ENCODE measurements around the gene CST11. TPM values are rescaled to one million over a fixed set of nuclear protein-coding genes. Genes with fewer than 3 reads are reported as not detected.

Gene CST11
- total RNA-seq (2014; rRNA removed; shearing (Covaris generic)), result not detected in 2 replicates

GRCh38 chr20:23452776-23453175 is at the start of gene CST11:
CST11 (minus strand) TSS chr20:23452876; CDS start chr20:23452811, 65 bp downstream.
- no peaks in the 10 kb centered on the region for H3K36me3 ChIP-seq
- no peaks in the 10 kb centered on the region for H3K9me3 ChIP-seq (replicated peaks)
- no peak within 1 kb of the TSS for H3K27ac ChIP-seq
- H3K27me3 ChIP-seq (replicated peaks), result 0 out of 2 replicates have a peak, but pooled peaks cover 3% of the 10 kb centered on the region
- no peak within 1 kb of the TSS for H3K4me3 ChIP-seq
- peak in 1 of 2 experiments; percentile 22 for DNase-seq (ENCODE audit: low read depth in 1 of 2, low spot score in 2 of 2)
- no peaks in the 10 kb centered on the region for H3K4me1 ChIP-seq (replicated peaks)

- Histone ChIP-seq H3K27ac (no peak overlapping the region), H3K27me3 (replicated peaks) (peaks cover 8% of the 10 kb centered on the region; the same call in 1 of the 2 replicates)
Measured at GRCh38 chr20:23501926-23502325, 49.2 kb upstream of the CST11 start.

GRCh38 chr20:23497536-23497935 is 44.9 kb upstream of the CST11 start:
- H3K4me1 ChIP-seq (replicated peaks), result no peaks in the 10 kb centered on the region
- peaks cover 3% of the 10 kb centered on the region; the same call in 1 of the 2 replicates for H3K27me3 ChIP-seq (replicated peaks)
- no peak overlapping the region for H3K4me3 ChIP-seq
- no peaks in the 10 kb centered on the region for H3K9me3 ChIP-seq (replicated peaks)
- H3K27ac ChIP-seq, result no peak overlapping the region
- H3K36me3 ChIP-seq, result no peaks in the 10 kb centered on the region
- no peak for DNase-seq (ENCODE audit: low read depth in 1 of 2, low spot score in 2 of 2)

More at GRCh38 chr20:23501926-23502325, 49.2 kb upstream of the CST11 start:
- no peaks in the 10 kb centered on the region for H3K36me3 ChIP-seq
- H3K4me1 ChIP-seq (replicated peaks), result no peaks in the 10 kb centered on the region
- H3K9me3 ChIP-seq (replicated peaks), result no peaks in the 10 kb centered on the region
- no peak for DNase-seq (ENCODE audit: low read depth in 1 of 2, low spot score in 2 of 2)
- no peak overlapping the region for H3K4me3 ChIP-seq

GRCh38 chr20:23493172-23493772 is 40.6 kb upstream of the CST11 start:
- Histone ChIP-seq H3K27ac (no peak overlapping the region), H3K4me1 (replicated peaks) (no peaks in the 10 kb centered on the region), H3K4me3 (no peak overlapping the region), H3K9me3 (replicated peaks) (no peaks in the 10 kb centered on the region), H3K27me3 (replicated peaks) (0 out of 2 replicates have a peak, but pooled peaks cover 3% of the 10 kb centered on the region), H3K36me3 (no peaks in the 10 kb centered on the region)
- no peak for DNase-seq (ENCODE audit: low read depth in 1 of 2, low spot score in 2 of 2)

- H3K27ac ChIP-seq, result no peak overlapping the region
- no peak for DNase-seq (ENCODE audit: low read depth in 1 of 2, low spot score in 2 of 2)
- no peaks in the 10 kb centered on the region for H3K9me3 ChIP-seq (replicated peaks)
- no peaks in the 10 kb centered on the region for H3K27me3 ChIP-seq (replicated peaks)
- no peak overlapping the region for H3K4me3 ChIP-seq
- no peaks in the 10 kb centered on the region for H3K36me3 ChIP-seq
- H3K4me1 ChIP-seq (replicated peaks), result no peaks in the 10 kb centered on the region
Measured at GRCh38 chr20:23492292-23492691, 39.6 kb upstream of the CST11 start.

GRCh38 chr20:23490817-23491216 is 38.1 kb upstream of the CST11 start, which contains the start of gene CST8:
CST8 (plus strand) TSS chr20:23491117; CDS start chr20:23491668, 551 bp downstream.
- Histone ChIP-seq H3K9me3 (replicated peaks) (no peaks in the 10 kb centered on the region), H3K4me1 (replicated peaks) (no peaks in the 10 kb centered on the region), H3K36me3 (no peaks in the 10 kb centered on the region), H3K27ac (no peak within 1 kb of the TSS), H3K4me3 (no peak within 1 kb of the TSS), H3K27me3 (replicated peaks) (no peaks in the 10 kb centered on the region)
- DNase-seq (ENCODE audit: low read depth in 1 of 2, low spot score in 2 of 2), result no peak

GRCh38 chr20:23488996-23489395 is 36.3 kb upstream of the CST11 start:
- DNase-seq (ENCODE audit: low read depth in 1 of 2, low spot score in 2 of 2), result no peak

GRCh38 chr20:23488470-23488869 is 35.8 kb upstream of the CST11 start:
- Histone ChIP-seq H3K36me3 (no peaks in the 10 kb centered on the region), H3K27me3 (replicated peaks) (no peaks in the 10 kb centered on the region; the same call in 1 of the 2 replicates), H3K4me3 (no peak overlapping the region), H3K9me3 (replicated peaks) (no peaks in the 10 kb centered on the region), H3K4me1 (replicated peaks) (no peaks in the 10 kb centered on the region), H3K27ac (no peak overlapping the region)
- no peak for DNase-seq (ENCODE audit: low read depth in 1 of 2, low spot score in 2 of 2)

More at GRCh38 chr20:23488996-23489395, 36.3 kb upstream of the CST11 start:
- no peaks in the 10 kb centered on the region for H3K4me1 ChIP-seq (replicated peaks)
- H3K4me3 ChIP-seq, result no peak overlapping the region
- no peaks in the 10 kb centered on the region for H3K36me3 ChIP-seq
- H3K27ac ChIP-seq, result no peak overlapping the region
- H3K27me3 ChIP-seq (replicated peaks), result no peaks in the 10 kb centered on the region
- H3K9me3 ChIP-seq (replicated peaks), result no peaks in the 10 kb centered on the region

GRCh38 chr20:23484081-23484480 is 31.4 kb upstream of the CST11 start:
- Histone ChIP-seq H3K36me3 (no peaks in the 10 kb centered on the region), H3K27me3 (replicated peaks) (peaks cover 7% of the 10 kb centered on the region; the same call in 1 of the 2 replicates), H3K4me3 (no peak overlapping the region), H3K9me3 (replicated peaks) (no peaks in the 10 kb centered on the region), H3K4me1 (replicated peaks) (no peaks in the 10 kb centered on the region), H3K27ac (no peak overlapping the region)
- no peak for DNase-seq (ENCODE audit: low read depth in 1 of 2, low spot score in 2 of 2)

- Histone ChIP-seq H3K9me3 (replicated peaks) (no peaks in the 10 kb centered on the region), H3K4me3 (no peak overlapping the region), H3K27me3 (replicated peaks) (peaks cover 7% of the 10 kb centered on the region; the same call in 1 of the 2 replicates), H3K27ac (no peak overlapping the region), H3K36me3 (no peaks in the 10 kb centered on the region), H3K4me1 (replicated peaks) (no peaks in the 10 kb centered on the region)
- DNase-seq (ENCODE audit: low read depth in 1 of 2, low spot score in 2 of 2), result no peak
Measured at GRCh38 chr20:23482138-23482537, 29.5 kb upstream of the CST11 start.

GRCh38 chr20:23479043-23479442 is 26.4 kb upstream of the CST11 start:
- DNase-seq (ENCODE audit: low read depth in 1 of 2, low spot score in 2 of 2), result no peak
- Histone ChIP-seq H3K9me3 (replicated peaks) (no peaks in the 10 kb centered on the region), H3K27ac (no peak overlapping the region), H3K4me3 (no peak overlapping the region), H3K27me3 (replicated peaks) (peaks cover 10% of the 10 kb centered on the region; the same call in 1 of the 2 replicates), H3K4me1 (replicated peaks) (no peaks in the 10 kb centered on the region), H3K36me3 (no peaks in the 10 kb centered on the region)

GRCh38 chr20:23477223-23477622 is 24.5 kb upstream of the CST11 start:
- Histone ChIP-seq H3K9me3 (replicated peaks) (no peaks in the 10 kb centered on the region), H3K27ac (no peak overlapping the region), H3K36me3 (no peaks in the 10 kb centered on the region), H3K4me3 (no peak overlapping the region), H3K27me3 (replicated peaks) (peaks cover 4% of the 10 kb centered on the region; the same call in 1 of the 2 replicates), H3K4me1 (replicated peaks) (no peaks in the 10 kb centered on the region)
- DNase-seq (ENCODE audit: low read depth in 1 of 2, low spot score in 2 of 2), result no peak

- no peak overlapping the region for H3K27ac ChIP-seq
- peaks cover 4% of the 10 kb centered on the region; the same call in 1 of the 2 replicates for H3K27me3 ChIP-seq (replicated peaks)
- H3K9me3 ChIP-seq (replicated peaks), result no peaks in the 10 kb centered on the region
- no peak overlapping the region for H3K4me3 ChIP-seq
- H3K4me1 ChIP-seq (replicated peaks), result no peaks in the 10 kb centered on the region
- DNase-seq (ENCODE audit: low read depth in 1 of 2, low spot score in 2 of 2), result no peak
- no peaks in the 10 kb centered on the region for H3K36me3 ChIP-seq
Measured at GRCh38 chr20:23476015-23476754, 23.5 kb upstream of the CST11 start.

- no peak overlapping the region for H3K27ac ChIP-seq
- no peak for DNase-seq (ENCODE audit: low read depth in 1 of 2, low spot score in 2 of 2)
- no peaks in the 10 kb centered on the region for H3K9me3 ChIP-seq (replicated peaks)
- no peak overlapping the region for H3K4me3 ChIP-seq
- H3K36me3 ChIP-seq, result no peaks in the 10 kb centered on the region
- H3K27me3 ChIP-seq (replicated peaks), result peaks cover 4% of the 10 kb centered on the region; the same call in 1 of the 2 replicates
- H3K4me1 ChIP-seq (replicated peaks), result no peaks in the 10 kb centered on the region
Measured at GRCh38 chr20:23475395-23475794, 22.7 kb upstream of the CST11 start.

Measured in SJSA1 (cell line).